HL-60 (cell line): ENCODE measurements around the gene SYT11.

Experiments used
- CTCF ChIP-seq: IDR thresholded peaks from one replicate; pipeline ENCODE4 v1.5.1; 2011; ENCODE audit warnings: low read length, control low read depth, inconsistent platforms; ENCODE audit not compliant: insufficient read depth
- POLR2AphosphoS5 ChIP-seq: IDR thresholded peaks from 2 replicates; pipeline ENCODE4 v1.6.1; 2012; ENCODE audit warnings: low read depth
- SPI1 ChIP-seq: IDR thresholded peaks from 2 replicates; pipeline ENCODE4 v1.6.1; 2012; ENCODE audit warnings: low read depth, mild to moderate bottlenecking, borderline replicate concordance
- TF ChIP-seq, protein P1 (sequence below): IDR thresholded peaks from 2 replicates; pipeline ENCODE4 v1.6.1; 2012; ENCODE audit warnings: low read depth; ENCODE audit not compliant: insufficient replicate concordance

- TF ChIP-seq CTCF (no peak), SPI1 (no peak), POLR2AphosphoS5 (no peak)
- TF ChIP-seq, protein P1, sequence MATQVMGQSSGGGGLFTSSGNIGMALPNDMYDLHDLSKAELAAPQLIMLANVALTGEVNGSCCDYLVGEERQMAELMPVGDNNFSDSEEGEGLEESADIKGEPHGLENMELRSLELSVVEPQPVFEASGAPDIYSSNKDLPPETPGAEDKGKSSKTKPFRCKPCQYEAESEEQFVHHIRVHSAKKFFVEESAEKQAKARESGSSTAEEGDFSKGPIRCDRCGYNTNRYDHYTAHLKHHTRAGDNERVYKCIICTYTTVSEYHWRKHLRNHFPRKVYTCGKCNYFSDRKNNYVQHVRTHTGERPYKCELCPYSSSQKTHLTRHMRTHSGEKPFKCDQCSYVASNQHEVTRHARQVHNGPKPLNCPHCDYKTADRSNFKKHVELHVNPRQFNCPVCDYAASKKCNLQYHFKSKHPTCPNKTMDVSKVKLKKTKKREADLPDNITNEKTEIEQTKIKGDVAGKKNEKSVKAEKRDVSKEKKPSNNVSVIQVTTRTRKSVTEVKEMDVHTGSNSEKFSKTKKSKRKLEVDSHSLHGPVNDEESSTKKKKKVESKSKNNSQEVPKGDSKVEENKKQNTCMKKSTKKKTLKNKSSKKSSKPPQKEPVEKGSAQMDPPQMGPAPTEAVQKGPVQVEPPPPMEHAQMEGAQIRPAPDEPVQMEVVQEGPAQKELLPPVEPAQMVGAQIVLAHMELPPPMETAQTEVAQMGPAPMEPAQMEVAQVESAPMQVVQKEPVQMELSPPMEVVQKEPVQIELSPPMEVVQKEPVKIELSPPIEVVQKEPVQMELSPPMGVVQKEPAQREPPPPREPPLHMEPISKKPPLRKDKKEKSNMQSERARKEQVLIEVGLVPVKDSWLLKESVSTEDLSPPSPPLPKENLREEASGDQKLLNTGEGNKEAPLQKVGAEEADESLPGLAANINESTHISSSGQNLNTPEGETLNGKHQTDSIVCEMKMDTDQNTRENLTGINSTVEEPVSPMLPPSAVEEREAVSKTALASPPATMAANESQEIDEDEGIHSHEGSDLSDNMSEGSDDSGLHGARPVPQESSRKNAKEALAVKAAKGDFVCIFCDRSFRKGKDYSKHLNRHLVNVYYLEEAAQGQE: no peak
Observed at GRCh38 chr1:155920717-155921116, 61.4 kb downstream of the SYT11 start.
